PFSK-1 (cell line): Measurements from ENCODE around the gene TMPRSS11E.

Source experiments
- FOXP2 ChIP-seq: optimal IDR thresholded peaks from 2 replicates; pipeline ENCODE3; 2011; ENCODE audit warnings: borderline replicate concordance, control low read depth, inconsistent platforms; ENCODE audit not compliant: insufficient read depth; ENCODE audit errors: extremely low read length, extremely low read depth
- POLR2AphosphoS5 ChIP-seq: IDR thresholded peaks from 2 replicates; pipeline ENCODE4 v1.6.1; 2012; ENCODE audit warnings: low read depth, mild to moderate bottlenecking, control low read depth, low read length, moderate library complexity
- SIN3A ChIP-seq: IDR thresholded peaks from 2 replicates; pipeline ENCODE4 v1.6.1; 2012; ENCODE audit warnings: mild to moderate bottlenecking, low read length, moderate library complexity, borderline replicate concordance; ENCODE audit not compliant: insufficient read depth
- TAF1 ChIP-seq: IDR thresholded peaks from 2 replicates; pipeline ENCODE4 v1.6.1; 2012; ENCODE audit warnings: low read length, control low read depth, borderline replicate concordance; ENCODE audit not compliant: insufficient read depth
- TF ChIP-seq, protein P1 (sequence below), 2 experiments: IDR thresholded peaks; 2 replicates each; pipeline versions ENCODE4 v1.6.1 to v1.8.0; 2011 to 2012; ENCODE audit warnings: low read depth in 2 of 2, low read length in 2 of 2, control low read depth in 1 of 2, inconsistent platforms in 1 of 2, mild to moderate bottlenecking in 1 of 2, moderate library complexity in 1 of 2; ENCODE audit not compliant: insufficient read depth in 1 of 2

The TMPRSS11E gene

GRCh38 chr4:68535974-68536373 is 88.7 kb downstream of the TMPRSS11E start:
- no peak for TF ChIP-seq SIN3A
- TF ChIP-seq TAF1 = no peak
- no peak for TF ChIP-seq FOXP2
- TF ChIP-seq, protein P1, sequence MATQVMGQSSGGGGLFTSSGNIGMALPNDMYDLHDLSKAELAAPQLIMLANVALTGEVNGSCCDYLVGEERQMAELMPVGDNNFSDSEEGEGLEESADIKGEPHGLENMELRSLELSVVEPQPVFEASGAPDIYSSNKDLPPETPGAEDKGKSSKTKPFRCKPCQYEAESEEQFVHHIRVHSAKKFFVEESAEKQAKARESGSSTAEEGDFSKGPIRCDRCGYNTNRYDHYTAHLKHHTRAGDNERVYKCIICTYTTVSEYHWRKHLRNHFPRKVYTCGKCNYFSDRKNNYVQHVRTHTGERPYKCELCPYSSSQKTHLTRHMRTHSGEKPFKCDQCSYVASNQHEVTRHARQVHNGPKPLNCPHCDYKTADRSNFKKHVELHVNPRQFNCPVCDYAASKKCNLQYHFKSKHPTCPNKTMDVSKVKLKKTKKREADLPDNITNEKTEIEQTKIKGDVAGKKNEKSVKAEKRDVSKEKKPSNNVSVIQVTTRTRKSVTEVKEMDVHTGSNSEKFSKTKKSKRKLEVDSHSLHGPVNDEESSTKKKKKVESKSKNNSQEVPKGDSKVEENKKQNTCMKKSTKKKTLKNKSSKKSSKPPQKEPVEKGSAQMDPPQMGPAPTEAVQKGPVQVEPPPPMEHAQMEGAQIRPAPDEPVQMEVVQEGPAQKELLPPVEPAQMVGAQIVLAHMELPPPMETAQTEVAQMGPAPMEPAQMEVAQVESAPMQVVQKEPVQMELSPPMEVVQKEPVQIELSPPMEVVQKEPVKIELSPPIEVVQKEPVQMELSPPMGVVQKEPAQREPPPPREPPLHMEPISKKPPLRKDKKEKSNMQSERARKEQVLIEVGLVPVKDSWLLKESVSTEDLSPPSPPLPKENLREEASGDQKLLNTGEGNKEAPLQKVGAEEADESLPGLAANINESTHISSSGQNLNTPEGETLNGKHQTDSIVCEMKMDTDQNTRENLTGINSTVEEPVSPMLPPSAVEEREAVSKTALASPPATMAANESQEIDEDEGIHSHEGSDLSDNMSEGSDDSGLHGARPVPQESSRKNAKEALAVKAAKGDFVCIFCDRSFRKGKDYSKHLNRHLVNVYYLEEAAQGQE (IDR thresholded peaks at IDR 0.05; ENCODE audit: insufficient read depth in 1 of 2, low read depth in 2 of 2, low read length in 2 of 2) = no peak
- no peak for TF ChIP-seq POLR2AphosphoS5

DNA sequence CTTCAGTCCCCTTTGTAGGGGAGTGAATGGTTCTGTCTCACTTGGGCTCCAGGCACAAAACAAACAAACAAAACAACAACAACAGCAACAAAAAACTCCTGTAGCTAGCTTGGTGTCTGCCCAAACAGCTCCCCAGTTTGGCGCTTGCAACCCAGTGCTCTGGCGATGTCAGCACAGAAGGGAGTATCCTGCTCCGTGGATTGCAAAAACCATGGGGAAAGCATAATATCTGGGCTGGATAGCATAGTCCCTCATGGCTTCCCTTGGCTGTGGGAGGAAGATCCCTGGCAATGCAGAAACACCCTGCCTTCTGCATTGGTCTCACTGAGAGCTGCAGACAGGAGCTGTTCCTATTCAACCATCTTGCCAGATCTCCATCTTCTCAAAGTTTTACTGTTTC is 89.1 kb downstream of the TMPRSS11E start:
- TF ChIP-seq TAF1 = no peak
- no peak for TF ChIP-seq FOXP2
- TF ChIP-seq POLR2AphosphoS5 = no peak
- TF ChIP-seq, protein P1 (IDR thresholded peaks at IDR 0.05; ENCODE audit: insufficient read depth in 1 of 2, low read depth in 2 of 2, low read length in 2 of 2) = no peak
- TF ChIP-seq SIN3A = no peak
